HG03066 (cell line): ENCODE results near the gene TCF7.

Experiments
- ATAC-seq: cut with Tn5 transposase; IDR thresholded peaks from one replicate; pipeline ENCODE4 v1.9.1; 2021; ENCODE audit warnings: low read depth; ENCODE audit not compliant: unreplicated experiment

The TCF7 gene

DNA sequence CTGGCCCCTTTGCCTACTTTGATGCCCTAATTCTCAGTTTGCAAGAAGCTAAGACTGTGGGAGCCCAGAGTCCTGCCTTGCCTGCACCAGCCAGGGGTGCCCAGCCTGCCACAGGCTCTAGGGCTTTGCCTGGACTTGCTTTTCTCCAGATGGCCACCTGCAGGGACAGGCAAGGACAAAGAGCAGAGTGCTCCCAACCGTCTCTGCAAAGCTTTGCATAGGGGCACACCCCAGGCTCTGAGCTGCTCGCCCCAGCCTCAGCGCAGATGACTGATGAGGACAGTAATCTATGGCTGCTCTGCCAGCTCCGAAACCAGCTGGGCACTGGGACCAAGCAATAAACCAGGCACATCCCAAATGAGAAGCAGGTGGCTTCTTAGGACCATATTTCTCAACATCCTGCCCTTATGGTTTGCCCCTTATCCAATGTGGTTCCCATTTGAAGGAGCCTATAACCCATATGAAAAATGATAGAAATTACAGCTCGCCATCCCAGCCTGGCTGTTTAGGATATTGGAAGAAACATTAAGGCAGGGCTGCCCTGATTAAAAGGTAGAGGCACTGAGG is 25.4 kb upstream of the TCF7 start:
- no peak for ATAC-seq

DNA sequence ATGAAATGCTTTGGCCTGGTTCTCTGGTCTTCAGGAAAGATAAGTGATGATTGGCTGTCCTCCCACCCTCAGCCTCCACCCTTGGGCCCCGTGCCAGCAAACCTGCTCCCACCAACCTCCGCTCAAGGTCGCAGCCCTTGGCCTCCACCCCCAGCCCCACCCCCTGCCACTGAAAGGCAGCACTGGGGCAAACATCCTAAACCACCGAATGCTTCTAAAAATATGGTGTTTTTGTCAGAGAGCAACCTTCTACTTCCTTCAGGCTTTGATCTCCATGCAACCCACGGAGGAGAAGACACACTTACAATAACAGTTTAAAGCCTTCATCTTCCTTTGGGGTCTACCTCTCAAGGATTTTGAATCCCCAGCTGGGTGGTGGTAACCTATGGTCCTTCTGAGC is 24.0 kb upstream of the TCF7 start:
- no peak for ATAC-seq

DNA sequence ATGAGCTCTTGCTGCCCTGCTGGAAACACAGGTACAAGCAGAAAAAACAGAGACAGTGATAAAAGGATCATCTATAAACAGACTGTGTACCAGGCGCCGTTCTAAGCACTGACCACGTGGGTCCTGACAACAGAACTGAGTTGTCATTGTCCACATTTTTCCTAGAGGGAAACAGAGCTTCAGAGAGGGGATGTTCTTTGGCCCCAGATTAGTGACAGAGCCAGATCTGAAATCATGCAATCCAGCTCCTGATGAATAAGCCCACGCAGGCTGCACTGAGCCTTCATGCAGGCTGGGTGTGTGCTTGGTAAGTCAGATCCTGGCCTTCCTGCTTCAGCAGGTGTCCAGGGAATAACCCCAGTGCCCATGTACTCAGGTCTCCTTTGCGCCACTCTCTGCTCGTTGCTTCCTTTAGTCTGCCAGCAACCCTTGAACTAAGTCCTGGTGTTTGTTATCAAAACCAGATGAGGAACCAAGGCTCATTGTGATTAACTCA is 22.8 kb upstream of the TCF7 start:
- ATAC-seq: no peak

DNA sequence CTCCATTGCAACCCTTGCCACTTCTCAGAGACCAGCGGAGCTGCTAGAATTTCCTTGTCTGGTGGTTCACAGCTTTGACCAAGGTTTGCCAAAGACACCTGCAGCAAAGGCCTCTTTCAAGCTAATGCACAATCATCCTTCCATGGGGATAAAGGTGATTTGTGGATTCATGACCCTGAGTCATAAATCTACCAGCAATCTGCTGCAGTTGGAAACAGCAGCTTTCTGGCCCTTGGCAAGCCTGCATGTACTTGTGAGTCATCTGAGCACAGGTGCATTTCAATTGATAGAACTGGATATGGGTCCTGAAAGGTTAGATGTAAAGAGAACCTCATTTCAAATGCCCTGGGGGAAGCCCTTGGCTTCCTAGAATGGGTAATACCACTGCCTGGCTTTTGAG is 21.6 kb upstream of the TCF7 start:
- ATAC-seq: no peak

DNA sequence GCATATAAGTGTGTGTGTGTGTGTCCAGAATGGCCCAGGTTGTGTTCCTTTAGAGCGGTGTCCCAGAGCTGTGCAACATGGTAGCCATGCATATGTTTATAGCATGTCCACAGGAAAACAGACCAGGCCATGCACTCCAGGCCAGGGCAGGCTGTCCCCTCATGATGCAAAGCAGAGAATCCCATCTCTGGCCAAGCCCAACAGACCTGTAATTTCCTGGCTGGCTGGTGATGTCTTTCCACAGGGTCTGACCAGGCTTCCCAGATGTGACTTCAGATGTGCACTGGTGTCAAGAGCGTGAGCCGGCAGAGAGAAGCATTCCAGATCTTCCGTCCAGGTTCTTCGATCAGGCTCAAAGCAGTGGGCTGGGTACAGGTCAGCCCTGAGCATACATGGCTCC is 21.1 kb upstream of the TCF7 start:
- no peak for ATAC-seq

DNA sequence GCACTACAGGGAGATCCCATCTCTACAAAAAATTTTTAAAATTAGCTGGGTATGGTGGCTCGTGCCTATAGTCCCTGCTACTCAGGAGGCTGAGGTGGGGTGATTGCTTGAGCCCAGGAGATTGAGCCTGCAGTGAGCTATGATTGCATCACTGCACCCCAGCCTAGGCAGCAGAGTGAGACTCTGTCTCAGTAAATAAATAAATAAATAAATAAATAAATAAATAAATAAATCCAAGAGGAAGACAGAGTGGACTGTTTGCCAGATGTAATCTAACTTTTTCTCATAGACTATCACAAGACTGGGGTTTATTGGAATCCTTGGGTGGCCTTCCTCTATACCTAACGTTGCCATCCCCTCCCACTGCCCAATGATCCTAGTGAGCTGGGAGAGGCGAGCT is 19.2 kb upstream of the TCF7 start:
- no peak for ATAC-seq

DNA sequence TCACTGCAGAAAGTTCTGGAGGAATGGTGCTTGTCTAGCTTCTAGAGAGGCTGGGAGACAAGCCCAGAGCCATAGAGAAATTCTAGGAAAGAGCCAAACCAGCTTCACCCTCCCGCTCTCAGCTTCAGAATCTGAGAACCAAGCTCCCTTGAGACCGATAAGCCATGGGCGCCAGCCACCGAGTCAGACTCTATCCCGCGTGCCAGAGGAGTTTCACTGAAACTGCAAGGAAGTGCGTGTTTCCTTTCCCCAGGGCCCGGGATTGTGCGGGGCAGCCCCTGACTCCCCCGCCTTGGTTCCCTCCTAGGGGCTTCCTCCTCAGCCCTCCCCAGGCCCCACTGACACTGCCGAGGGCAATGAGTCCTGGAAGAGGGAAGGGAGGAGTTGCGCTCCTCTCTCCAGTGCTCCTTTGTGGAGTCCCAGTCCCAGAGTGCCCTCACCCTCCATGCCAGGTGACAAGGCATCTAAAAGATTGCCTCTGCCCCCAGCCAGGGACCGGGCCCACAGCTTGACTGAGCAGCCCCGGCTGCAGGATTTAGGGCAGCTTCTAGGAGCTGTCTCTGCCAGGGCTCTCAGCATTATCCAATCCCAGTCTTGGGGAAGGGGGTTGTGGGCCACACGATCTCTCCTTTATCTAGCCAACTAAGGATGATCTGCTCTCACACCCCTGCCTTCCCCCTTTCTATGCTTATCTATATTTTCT is 18.4 kb upstream of the TCF7 start:
- ATAC-seq: no peak

DNA sequence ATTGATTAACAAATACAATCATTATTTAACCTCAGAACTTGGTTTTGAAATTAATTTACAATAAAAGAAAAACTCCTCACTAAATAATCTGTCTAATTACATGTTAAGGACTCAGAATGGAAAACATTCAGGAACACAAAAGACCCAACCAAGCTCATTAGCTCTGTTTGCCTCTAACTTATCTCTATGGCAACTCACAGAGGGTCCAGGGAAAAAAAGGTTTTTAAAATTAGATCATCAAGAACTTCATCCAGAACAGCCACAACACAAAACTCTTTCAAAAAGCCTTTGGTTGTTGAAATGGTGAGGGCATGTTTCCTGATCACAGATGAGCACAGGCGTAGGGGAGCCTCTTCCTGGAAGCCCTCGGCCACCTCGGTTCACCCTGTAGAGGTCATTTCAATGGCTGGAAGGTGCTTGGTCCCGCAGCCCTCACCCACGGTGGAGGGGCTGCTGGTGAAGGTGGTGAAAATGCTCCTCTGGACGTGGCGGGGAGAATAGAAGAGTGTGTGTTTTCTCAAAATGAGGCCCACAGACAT is 17.2 kb upstream of the TCF7 start:
- no peak for ATAC-seq

DNA sequence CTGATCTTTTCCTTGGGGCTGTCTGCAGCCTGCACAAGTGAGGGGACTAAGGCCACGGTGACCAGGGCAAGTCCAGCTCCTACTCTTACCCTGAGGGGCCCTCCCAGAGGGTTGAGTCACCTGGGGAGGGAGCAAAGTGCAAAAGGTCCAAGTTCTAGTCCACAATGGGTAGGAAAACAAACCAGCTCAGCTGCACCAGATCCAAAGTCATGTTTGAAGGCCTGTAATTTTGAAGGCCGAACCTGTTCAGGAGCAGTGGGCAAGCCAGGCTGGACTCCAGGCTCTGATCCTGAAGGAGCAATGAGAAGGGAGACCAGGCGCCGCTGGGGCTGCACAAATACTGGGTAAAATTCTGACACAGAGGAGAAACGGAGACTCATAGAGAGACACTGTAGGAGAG is 15.8 kb upstream of the TCF7 start:
- no peak for ATAC-seq

DNA sequence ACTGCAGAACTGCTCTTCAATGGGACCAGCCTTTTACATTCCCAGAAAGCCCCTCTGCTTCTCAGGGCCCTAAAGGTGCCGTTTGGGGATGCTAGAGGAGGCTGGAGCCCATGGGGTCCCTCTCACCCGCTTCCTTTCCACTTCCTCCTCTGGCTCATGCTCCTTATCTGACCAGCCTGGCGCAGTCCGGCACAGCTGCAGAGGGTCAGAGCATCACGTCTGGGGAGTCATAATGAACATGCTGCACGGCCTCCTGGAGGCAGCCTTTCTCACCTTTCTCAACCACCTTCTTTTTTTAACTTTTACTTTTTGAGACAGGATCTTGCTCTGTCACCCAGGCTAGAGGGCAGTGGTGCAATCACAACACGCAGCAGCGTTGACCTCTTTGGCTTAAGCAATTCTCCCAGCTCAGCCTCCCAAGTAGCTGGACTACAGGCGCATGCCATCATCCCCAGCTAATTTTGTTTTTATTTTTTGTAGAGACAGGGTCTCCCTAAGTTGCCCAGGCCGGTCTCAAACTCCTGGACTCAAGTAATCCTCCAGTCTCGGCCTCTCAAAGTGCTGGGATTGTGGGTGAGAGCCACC is 15.1 kb upstream of the TCF7 start:
- no peak for ATAC-seq

DNA sequence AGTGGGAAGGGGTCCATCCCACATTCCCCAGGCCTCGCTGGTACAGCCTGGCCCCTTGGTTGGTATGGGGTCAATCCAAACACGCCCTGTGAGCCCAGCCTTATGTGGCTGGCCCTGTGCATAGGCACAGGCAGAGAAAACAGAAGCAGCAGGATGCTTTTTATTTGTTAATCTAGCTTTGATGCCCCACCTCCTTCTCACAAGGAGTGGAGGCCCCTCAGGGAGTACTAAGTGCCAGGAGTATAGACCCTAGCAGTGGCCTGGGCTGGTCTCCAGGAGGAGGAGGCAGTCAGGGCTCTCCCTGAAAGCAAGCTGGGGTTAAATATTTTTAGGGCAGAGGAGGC is 14.6 kb upstream of the TCF7 start:
- ATAC-seq: no peak

DNA sequence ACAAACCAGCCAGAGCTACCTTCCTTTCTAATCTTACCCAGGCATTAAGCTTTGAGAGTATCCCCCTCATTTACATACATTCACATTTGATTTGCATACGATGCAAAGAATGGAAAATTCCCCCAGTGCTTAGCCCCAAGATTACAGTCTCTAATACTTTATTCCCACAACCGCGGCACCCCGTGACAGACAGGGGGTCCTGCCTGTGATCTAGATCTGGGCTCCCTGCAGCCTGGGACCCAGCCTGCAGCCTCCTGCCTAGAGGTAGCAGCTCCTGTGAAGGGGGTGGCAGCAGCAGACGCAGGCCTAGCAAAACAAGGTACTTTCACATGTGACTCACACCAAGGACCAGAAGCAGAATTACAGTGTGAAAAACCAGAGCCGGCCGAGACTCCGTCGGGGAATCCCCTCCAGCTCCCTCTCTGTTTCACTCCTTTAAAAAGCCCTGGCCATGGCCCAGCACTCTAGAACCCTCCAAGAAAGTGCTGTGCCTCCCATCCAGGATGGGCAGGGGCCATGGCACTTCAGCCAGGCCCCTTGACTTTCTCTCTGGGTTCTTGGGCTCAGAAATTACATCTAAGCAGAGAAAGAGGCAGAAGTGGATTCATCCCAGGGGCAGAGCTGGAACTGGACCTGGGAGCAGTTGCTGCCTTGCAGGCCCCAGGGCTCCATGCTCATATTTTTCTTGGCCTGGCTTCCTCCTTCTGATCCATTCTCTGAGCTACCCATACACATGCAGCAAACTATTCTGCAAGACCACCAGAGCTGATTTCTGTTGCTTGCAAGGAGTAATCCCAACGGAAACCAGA is 14.0 kb upstream of the TCF7 start:
- peak; percentile 82 for ATAC-seq

DNA sequence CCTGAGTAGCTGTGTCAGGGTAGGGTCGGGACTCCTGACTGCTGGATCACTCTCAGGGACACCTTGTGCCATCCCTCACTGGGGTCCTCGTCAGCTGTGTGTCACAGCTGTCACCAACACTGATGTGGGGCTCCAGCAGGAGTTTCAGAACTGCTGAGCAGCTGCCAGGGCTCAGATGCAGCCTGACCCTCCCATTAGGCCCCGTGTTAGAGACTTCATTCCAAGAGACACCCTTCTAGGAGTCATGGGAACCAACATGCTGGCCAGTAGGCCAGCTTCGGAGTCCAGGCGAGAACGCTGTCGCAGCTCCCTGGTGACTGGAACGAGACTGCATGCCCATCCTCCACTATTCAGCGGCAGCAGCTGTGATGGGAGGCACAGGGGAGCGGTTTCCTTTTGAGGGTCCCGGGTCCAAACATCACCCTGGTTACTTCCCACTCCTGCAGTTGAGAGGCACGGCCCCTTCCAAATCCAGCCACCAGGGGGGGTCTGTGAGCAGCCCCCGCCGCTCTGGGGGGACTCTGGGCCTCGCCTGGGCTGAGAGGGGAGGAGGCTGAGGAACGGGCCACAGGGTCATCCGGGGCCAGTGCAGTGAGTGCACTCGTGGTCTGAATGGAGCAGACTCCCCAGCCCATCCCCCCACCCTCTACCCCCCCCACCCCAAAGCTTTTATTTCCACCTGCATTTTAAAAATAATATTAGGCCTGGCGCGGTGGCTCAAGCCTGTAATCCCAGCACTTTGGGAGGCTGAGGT is 12.6 kb upstream of the TCF7 start:
- no peak for ATAC-seq

DNA sequence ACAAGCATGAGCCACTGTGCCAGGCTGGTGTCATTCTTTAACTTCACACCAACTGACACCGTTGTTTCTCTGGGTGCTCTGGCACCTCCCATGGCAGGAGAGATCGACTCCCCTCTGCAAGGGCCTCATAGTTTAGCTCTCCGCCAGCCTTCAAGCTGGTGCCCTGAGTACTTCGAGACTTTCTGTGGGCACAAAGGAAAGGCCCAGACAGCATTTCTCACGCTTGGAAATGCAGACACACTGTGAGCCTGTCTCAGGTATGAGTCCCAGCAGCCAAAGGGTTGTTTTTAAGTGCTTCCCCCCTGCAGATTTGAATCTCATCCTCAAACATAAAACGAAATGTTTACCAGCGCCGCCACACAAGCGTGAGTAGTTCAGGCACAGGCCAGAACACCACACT is 11.1 kb upstream of the TCF7 start:
- no peak for ATAC-seq

DNA sequence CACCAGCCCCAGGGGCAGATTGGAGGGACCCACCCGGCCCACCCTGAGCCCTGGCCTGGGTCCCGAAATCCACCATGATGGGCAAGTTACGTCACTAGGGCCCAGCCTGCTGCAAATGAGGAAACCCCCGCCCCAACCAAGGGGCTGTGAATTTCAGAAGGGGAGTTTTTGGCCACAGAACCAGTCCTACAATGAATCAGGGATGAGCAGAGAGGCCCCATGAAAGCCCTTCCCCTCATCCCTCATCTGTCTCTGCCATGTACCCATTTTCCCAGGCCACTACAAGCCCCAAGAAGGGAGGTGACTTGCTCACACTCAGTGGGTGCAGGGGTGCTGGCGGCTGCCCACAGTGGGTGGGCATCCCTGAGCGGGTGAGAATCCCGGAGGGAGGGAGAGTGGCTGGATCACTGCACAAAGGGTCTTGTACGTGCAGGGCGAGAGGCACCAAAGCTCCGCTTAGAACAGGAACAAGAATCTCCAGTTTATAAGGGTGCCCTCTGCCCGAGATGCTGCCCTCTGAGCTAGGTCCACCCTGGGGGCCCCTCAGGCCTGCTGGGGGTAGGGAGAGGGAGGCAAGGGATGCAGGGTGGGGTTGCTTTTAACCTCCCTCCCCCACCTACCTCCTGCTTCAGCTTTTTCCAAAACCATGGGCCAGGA is 10.4 kb upstream of the TCF7 start:
- no peak for ATAC-seq

DNA sequence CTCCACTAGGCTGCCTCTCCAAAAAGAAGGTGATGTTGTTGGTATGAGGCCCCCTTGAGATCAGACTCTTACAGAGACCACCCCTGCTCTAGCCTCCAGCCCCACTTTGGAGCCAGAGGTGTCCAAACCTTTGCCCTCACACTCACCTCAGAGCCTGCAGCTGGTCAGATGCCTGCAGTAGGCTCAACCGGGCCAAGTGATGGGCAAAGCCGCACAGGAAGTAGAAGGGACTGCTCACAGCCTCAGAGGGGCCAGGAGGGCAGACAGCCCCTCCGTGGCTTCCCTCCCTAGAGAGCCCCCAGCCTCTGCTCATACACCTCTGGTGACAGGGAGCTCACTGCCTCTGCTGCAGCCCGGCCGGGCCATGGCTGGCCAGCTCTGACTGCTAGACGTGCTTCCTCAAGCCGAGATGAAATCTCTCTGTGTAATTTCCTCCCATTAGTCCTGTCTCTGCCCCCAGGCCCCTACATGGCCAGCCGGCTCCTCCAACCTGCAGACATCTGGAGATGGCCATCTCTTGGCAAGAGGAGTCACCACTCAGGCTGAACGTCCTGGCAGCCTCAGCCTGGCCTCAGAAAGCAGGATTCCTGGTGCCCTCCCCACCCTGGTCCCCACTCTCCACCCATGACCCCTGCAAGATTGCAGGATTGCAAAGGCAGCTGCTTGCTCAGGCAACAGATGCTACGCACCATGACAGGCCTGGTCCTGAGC is 7.3 kb upstream of the TCF7 start:
- ATAC-seq: no peak

DNA sequence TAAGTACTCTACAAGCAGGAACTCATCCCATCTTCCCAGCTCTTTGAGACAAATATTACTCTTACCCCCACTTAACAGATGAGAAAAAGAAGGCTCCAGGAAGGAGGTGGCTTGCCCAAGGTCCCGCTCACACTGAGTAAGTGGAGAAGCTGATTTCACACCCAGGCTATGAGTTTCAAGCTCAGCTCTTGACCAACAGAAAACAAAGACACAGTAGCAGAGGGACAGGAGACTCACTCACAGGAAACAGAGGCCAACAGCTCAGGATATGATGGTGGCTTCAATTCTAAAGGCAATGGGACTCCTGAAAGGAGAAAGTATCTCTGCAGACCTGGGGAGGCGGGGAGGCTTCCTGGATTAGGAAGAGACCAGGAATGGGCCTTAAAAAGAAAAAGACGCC is 6.7 kb upstream of the TCF7 start:
- no peak for ATAC-seq

DNA sequence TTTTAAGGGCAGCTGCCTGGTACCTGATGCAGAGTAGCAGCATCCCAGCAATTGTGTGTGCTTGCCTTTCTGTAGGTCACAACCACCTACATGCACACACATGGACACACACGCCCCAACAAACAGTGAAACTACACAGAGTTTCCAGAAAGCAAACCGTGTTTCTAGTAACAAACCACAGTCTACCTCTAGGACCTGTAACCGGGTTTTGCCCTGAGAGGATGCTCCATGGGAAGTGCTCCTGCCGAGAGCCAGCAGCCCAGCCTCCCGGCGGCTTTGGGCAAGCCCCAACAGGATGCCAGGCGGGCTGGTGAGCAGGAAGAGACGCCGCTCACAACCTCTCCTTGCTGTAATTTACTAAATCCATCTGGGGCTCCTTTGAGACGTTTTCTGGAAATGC is 4.1 kb upstream of the TCF7 start:
- ATAC-seq: no peak
